Upper lobe of left lung (tissue), 4 donors: Measurements from ENCODE around the gene UCHL3.

Experiments
- EP300 ChIP-seq, 4 donors: sonication (generic); formaldehyde crosslinking; IDR thresholded peaks; one replicate each; pipeline ENCODE4 v1.5.1; 2017; ENCODE audit warnings: antibody characterized with exemption in 4 of 4, control low read depth in 2 of 4
- POLR2A ChIP-seq, 4 donors: fragments of 450-650 bp; IDR thresholded peaks; one replicate each; pipeline ENCODE4 v1.5.1; 2016 to 2017; ENCODE audit warnings: antibody characterized with exemption in 4 of 4, mild to moderate bottlenecking in 2 of 4
- POLR2AphosphoS5 ChIP-seq, 2 donors: sonication (generic); formaldehyde crosslinking; IDR thresholded peaks; one replicate each; pipeline ENCODE4 v1.5.1; 2017; ENCODE audit warnings: antibody characterized with exemption in 2 of 2
- TF ChIP-seq, protein P1 (sequence below), 6 experiments: fragments of 450-650 bp in 4 of 6; fragments of 200-600 bp in 2 of 6; sonication (generic) in 2 of 6; IDR thresholded peaks; one replicate each; pipeline ENCODE4 v1.5.1; 2016 to 2019; ENCODE audit warnings: antibody characterized with exemption in 6 of 6

DNA sequence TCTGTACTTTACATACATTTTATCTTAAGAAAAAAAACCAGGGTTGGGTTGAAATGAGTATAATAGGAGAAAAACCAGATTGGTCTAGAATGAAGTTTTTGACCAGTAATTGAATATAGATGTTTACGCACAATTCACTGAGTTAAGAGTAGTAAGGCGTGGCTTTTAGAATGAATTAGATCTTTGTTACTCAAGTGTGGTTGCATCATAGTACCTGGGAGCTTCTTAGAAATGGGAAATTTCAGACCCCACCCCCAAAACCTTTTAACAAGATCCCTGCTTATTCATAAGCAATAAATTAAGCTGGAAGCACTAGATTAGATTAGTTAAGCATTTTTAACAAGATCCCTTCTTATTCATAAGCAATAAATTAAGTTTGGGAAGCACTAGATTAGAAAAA, 57.9 kb downstream of the UCHL3 start:
- TF ChIP-seq, protein P1, sequence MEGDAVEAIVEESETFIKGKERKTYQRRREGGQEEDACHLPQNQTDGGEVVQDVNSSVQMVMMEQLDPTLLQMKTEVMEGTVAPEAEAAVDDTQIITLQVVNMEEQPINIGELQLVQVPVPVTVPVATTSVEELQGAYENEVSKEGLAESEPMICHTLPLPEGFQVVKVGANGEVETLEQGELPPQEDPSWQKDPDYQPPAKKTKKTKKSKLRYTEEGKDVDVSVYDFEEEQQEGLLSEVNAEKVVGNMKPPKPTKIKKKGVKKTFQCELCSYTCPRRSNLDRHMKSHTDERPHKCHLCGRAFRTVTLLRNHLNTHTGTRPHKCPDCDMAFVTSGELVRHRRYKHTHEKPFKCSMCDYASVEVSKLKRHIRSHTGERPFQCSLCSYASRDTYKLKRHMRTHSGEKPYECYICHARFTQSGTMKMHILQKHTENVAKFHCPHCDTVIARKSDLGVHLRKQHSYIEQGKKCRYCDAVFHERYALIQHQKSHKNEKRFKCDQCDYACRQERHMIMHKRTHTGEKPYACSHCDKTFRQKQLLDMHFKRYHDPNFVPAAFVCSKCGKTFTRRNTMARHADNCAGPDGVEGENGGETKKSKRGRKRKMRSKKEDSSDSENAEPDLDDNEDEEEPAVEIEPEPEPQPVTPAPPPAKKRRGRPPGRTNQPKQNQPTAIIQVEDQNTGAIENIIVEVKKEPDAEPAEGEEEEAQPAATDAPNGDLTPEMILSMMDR (IDR thresholded peaks at IDR 0.05), result no peak
- TF ChIP-seq POLR2AphosphoS5 (IDR thresholded peaks at IDR 0.05), result no peak
- TF ChIP-seq POLR2A (IDR thresholded peaks at IDR 0.05), result no peak
- no peak for TF ChIP-seq EP300 (IDR thresholded peaks at IDR 0.05)
